Measurements from ENCODE around the gene FAM171A1. TPM values are rescaled to one million over a fixed set of nuclear protein-coding genes. Genes with fewer than 3 reads are reported as not detected.

Gene FAM171A1
- total and polyA plus RNA-seq, 2 experiments from 2014 or later = 24.4 to 29.5 TPM

- H3K79me2 ChIP-seq = no peaks in the 10 kb centered on the region
- no peaks in the 10 kb centered on the region for H3K9me2 ChIP-seq (replicated peaks; ENCODE audit: insufficient read depth)
- H4K20me1 ChIP-seq (ENCODE audit: insufficient read depth, poor library complexity, severe bottlenecking) = no peaks in the 10 kb centered on the region
- no peak overlapping the region for H3K27ac ChIP-seq
- no peak overlapping the region for H3K4me2 ChIP-seq
- H3K9me3 ChIP-seq (ENCODE audit: low read depth) = no peaks in the 10 kb centered on the region
- no peak for DNase-seq (ENCODE audit: low spot score)
- TF ChIP-seq EZH2 (IDR thresholded peaks at IDR 0.05; ENCODE audit: borderline replicate concordance) = no peak
- TF ChIP-seq, protein P1, sequence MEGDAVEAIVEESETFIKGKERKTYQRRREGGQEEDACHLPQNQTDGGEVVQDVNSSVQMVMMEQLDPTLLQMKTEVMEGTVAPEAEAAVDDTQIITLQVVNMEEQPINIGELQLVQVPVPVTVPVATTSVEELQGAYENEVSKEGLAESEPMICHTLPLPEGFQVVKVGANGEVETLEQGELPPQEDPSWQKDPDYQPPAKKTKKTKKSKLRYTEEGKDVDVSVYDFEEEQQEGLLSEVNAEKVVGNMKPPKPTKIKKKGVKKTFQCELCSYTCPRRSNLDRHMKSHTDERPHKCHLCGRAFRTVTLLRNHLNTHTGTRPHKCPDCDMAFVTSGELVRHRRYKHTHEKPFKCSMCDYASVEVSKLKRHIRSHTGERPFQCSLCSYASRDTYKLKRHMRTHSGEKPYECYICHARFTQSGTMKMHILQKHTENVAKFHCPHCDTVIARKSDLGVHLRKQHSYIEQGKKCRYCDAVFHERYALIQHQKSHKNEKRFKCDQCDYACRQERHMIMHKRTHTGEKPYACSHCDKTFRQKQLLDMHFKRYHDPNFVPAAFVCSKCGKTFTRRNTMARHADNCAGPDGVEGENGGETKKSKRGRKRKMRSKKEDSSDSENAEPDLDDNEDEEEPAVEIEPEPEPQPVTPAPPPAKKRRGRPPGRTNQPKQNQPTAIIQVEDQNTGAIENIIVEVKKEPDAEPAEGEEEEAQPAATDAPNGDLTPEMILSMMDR (IDR thresholded peaks at IDR 0.05; ENCODE audit: poor library complexity) = no peak
- TF ChIP-seq EZH2phosphoT487 (IDR thresholded peaks at IDR 0.05; ENCODE audit: low read depth, severe bottlenecking, unreplicated experiment) = no peak
- 85% methylated on average over 2 of the region's 2 CpGs for WGBS (ENCODE audit: low lambda C conversion rate, missing lambda C conversion rate)
- no peaks in the 10 kb centered on the region for H3K4me1 ChIP-seq (ENCODE audit: insufficient read depth)
- no peaks in the 10 kb centered on the region for H3K36me3 ChIP-seq (replicated peaks; ENCODE audit: insufficient read depth, low read depth)
- H2AFZ ChIP-seq = no peak overlapping the region
- H3K27me3 ChIP-seq = no peaks in the 10 kb centered on the region
- H3K4me3 ChIP-seq = no peak overlapping the region
Observed at GRCh38 chr10:15265558-15265957, 105.5 kb downstream of the FAM171A1 start.

GRCh38 chr10:15265056-15265455 is 106.0 kb downstream of the FAM171A1 start:
- H4K20me1 ChIP-seq (ENCODE audit: insufficient read depth, poor library complexity, severe bottlenecking) = no peaks in the 10 kb centered on the region
- H3K27me3 ChIP-seq = no peaks in the 10 kb centered on the region
- H3K79me2 ChIP-seq = no peaks in the 10 kb centered on the region
- no peak for TF ChIP-seq EZH2 (IDR thresholded peaks at IDR 0.05; ENCODE audit: borderline replicate concordance)
- TF ChIP-seq EZH2phosphoT487 (IDR thresholded peaks at IDR 0.05; ENCODE audit: low read depth, severe bottlenecking, unreplicated experiment) = no peak
- TF ChIP-seq, protein P1 (IDR thresholded peaks at IDR 0.05; ENCODE audit: poor library complexity) = no peak
- H3K4me3 ChIP-seq = no peak overlapping the region
- H3K9me3 ChIP-seq (ENCODE audit: low read depth) = no peaks in the 10 kb centered on the region
- 94% methylated on average over 7 of the region's 7 CpGs for WGBS (ENCODE audit: low lambda C conversion rate, missing lambda C conversion rate)
- H2AFZ ChIP-seq = no peak overlapping the region
- no peak overlapping the region for H3K4me2 ChIP-seq
- DNase-seq (ENCODE audit: low spot score) = no peak
- H3K4me1 ChIP-seq (ENCODE audit: insufficient read depth) = no peaks in the 10 kb centered on the region
- no peak overlapping the region for H3K27ac ChIP-seq
- H3K9me2 ChIP-seq (replicated peaks; ENCODE audit: insufficient read depth) = no peaks in the 10 kb centered on the region
- H3K36me3 ChIP-seq (replicated peaks; ENCODE audit: insufficient read depth, low read depth) = no peaks in the 10 kb centered on the region

- Histone ChIP-seq H3K4me2 (no peak overlapping the region), H3K27ac (no peak overlapping the region), H2AFZ (no peak overlapping the region), H3K9me2 (replicated peaks; ENCODE audit: insufficient read depth) (no peaks in the 10 kb centered on the region), H4K20me1 (ENCODE audit: insufficient read depth, poor library complexity, severe bottlenecking) (no peaks in the 10 kb centered on the region), H3K36me3 (replicated peaks; ENCODE audit: insufficient read depth, low read depth) (no peaks in the 10 kb centered on the region), H3K79me2 (no peaks in the 10 kb centered on the region), H3K4me3 (no peak overlapping the region), H3K9me3 (ENCODE audit: low read depth) (no peaks in the 10 kb centered on the region), H3K27me3 (no peaks in the 10 kb centered on the region), H3K4me1 (ENCODE audit: insufficient read depth) (no peaks in the 10 kb centered on the region)
- 93% methylated on average over 8 of the region's 8 CpGs for WGBS (ENCODE audit: low lambda C conversion rate, missing lambda C conversion rate)
- no peak for DNase-seq (ENCODE audit: low spot score)
- TF ChIP-seq EZH2 (IDR thresholded peaks at IDR 0.05; ENCODE audit: borderline replicate concordance) = no peak
- TF ChIP-seq, protein P1 (IDR thresholded peaks at IDR 0.05; ENCODE audit: poor library complexity) = no peak
- no peak for TF ChIP-seq EZH2phosphoT487 (IDR thresholded peaks at IDR 0.05; ENCODE audit: low read depth, severe bottlenecking, unreplicated experiment)
Observed at GRCh38 chr10:15263657-15264323, 107.3 kb downstream of the FAM171A1 start.
